Measurements from ENCODE around the gene STRIT1. TPM values are rescaled to one million over a fixed set of nuclear protein-coding genes. Genes with fewer than 3 reads are reported as not detected.

STRIT1 gene
- total and polyA plus RNA-seq, 9 of the 15 experiments (the other 6 are each of a cell fraction or from before 2014, with no cell fraction given) = not detected

GRCh38 chr3:155242342-155242741 lies 51.1 kb downstream of the STRIT1 start (continued):
- TF ChIP-seq ZNF740 (CRISPR knock-in tag; IDR thresholded peaks at IDR 0.05) (no peak), ZNF740 (tag; IDR thresholded peaks at IDR 0.05) (no peak), IFI16 (CRISPR knock-in tag; IDR thresholded peaks at IDR 0.05) (no peak), CREBBP (IDR thresholded peaks at IDR 0.05; ENCODE audit: low read depth, low read length) (no peak)

GRCh38 chr3:155241579-155241978 lies 51.9 kb downstream of the STRIT1 start:
- H3K36me3 ChIP-seq (ENCODE audit: control insufficient read depth, insufficient read depth, low read length) = no peaks in the 10 kb centered on the region
- in situ Hi-C loops (cut with MboI) = no loop called here
- no peak for DNase-seq (ENCODE audit: extremely low read depth in 1 of 4, low spot score in 3 of 4)
- intact Hi-C loops (cut with micrococcal nuclease) = no loop called here
- ChIA-PET CTCF (ENCODE audit: low intra/inter-chr PET ratio) (no interaction called here), POLR2A (interaction anchor here (0.9 kb wide), 1 partner anchor 9 kb away, joined by 3 read pairs; no protein-coding TSS in a partner anchor)
- no peak for ATAC-seq
- H3K27me3 ChIP-seq (ENCODE audit: control insufficient read depth in 2 of 2, insufficient read depth in 2 of 2, low read length in 2 of 2) = no peaks in the 10 kb centered on the region
- no peak overlapping the region for H3K27ac ChIP-seq (ENCODE audit: extremely low read depth, low read depth, low read length)
- no peaks in the 10 kb centered on the region for H3K79me2 ChIP-seq (ENCODE audit: control insufficient read depth, insufficient read depth, low read length)
- no peaks in the 10 kb centered on the region for H3K9me3 ChIP-seq (replicated peaks; ENCODE audit: control insufficient read depth, insufficient read depth, low read depth, low read length)
- 75% methylated on average over 4 of the region's 4 CpGs for WGBS (ENCODE audit: insufficient coverage, low coverage, missing lambda C conversion rate)
- H4K20me1 ChIP-seq (replicated peaks; ENCODE audit: control insufficient read depth, insufficient read depth, low read length) = no peaks in the 10 kb centered on the region
- BruUV-seq (replicated peaks) = no TSS peak
- H3K4me1 ChIP-seq (replicated peaks in 1 of 2; ENCODE audit: control insufficient read depth in 2 of 2, insufficient read depth in 2 of 2, low read length in 2 of 2) = peaks cover 0 to 9% of the 10 kb centered on the region in 2 experiments; a peak in 2 of 5 replicates
- no peak overlapping the region for H3K9ac ChIP-seq (ENCODE audit: insufficient read depth in 1 of 2, low read depth in 2 of 2, low read length in 2 of 2)
- H3K9me1 ChIP-seq (ENCODE audit: control insufficient read depth, insufficient read depth, low read length) = no peaks in the 10 kb centered on the region
- no peak overlapping the region for H3K4me2 ChIP-seq (ENCODE audit: insufficient read depth, low read length)
- no peak for FAIRE-seq
- H2AFZ ChIP-seq (ENCODE audit: low read depth, low read length) = peak overlapping the region; percentile 51; the same call in 1 of the 2 replicates
- H3K4me3 ChIP-seq = no peak overlapping the region
- TF ChIP-seq E2F6 (IDR thresholded peaks at IDR 0.05; ENCODE audit: borderline replicate concordance in 1 of 2, extremely low read depth in 1 of 2, insufficient read depth in 1 of 2, insufficient read length in 1 of 2, low read depth in 1 of 2, low read length in 1 of 2, poor library complexity in 1 of 2, severe bottlenecking in 1 of 2) (no peak), ZNF695 (CRISPR knock-in tag; IDR thresholded peaks at IDR 0.05) (no peak), ZNF324 (CRISPR knock-in tag; IDR thresholded peaks at IDR 0.05) (no peak), ZNF445 (CRISPR knock-in tag; IDR thresholded peaks at IDR 0.05; ENCODE audit: low read depth) (no peak), ZNF347 (CRISPR knock-in tag; IDR thresholded peaks at IDR 0.05; ENCODE audit: low read depth) (no peak), SRF (CRISPR knock-in tag; IDR thresholded peaks at IDR 0.05) (no peak), DNMT1 (IDR thresholded peaks at IDR 0.05) (no peak)
